GM21367 (cell line): Measurements from ENCODE around the gene POLE3.
"Not testable (repeated sequence)": the region's sequence is repeated elsewhere in the genome, so short reads cannot be mapped to it uniquely, and the experiment has no call there.

ENCODE experiments used
- ATAC-seq: cut with Tn5 transposase; IDR thresholded peaks from one replicate; pipeline ENCODE4 v1.9.1; 2021; ENCODE audit not compliant: unreplicated experiment

Gene POLE3

GRCh38 chr9:113406353-113406752 lies 4.1 kb downstream of the POLE3 start:
- not testable (repeated sequence) for ATAC-seq

- no peak for ATAC-seq
Observed at GRCh38 chr9:113403646-113404045, 6.8 kb downstream of the POLE3 start.

DNA sequence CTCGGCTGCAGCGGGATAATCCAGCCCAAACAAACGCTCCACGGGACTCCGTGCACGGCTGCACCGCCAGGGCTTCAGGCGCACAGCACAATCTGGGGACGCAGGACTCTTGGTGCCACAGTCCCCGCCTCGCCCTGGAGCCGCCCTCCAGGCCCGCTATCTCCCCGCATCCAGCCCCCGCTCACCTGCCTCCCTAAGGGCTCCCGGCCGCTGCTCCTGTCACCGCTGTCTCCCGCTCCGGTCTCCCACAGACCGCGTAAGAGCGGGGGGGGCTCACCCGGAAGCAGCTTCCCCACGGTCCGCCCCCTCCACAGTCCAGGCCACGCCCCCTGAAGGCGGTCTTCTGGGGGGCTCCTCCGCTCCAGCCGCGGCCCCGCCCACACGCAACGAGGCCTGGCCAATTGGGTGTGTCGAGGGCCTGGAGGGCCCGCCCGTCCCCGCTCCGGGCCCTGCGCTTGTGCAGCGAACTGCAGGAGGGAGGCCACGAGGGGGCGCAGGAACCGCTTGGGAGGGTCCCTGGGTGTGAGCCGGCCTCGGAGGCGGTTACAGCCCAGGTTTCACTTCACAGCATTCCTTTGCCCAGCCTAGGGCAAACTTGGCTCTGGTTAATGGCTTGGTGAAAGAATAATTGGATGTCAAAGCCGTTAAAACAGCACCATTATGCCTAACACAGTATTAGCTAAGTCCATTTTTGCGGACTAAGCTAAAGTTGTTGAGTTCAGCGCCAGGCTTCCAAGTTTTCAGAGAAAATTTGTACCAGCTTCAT lies 9.3 kb downstream of the POLE3 start, which contains the start of gene ALAD:
Gene ALAD, minus strand, starts transcription at position 258 of the 766 bp plus-strand sequence. CDS start 7,725 bp downstream, outside the sequence.
- peak; percentile 95 for ATAC-seq

DNA sequence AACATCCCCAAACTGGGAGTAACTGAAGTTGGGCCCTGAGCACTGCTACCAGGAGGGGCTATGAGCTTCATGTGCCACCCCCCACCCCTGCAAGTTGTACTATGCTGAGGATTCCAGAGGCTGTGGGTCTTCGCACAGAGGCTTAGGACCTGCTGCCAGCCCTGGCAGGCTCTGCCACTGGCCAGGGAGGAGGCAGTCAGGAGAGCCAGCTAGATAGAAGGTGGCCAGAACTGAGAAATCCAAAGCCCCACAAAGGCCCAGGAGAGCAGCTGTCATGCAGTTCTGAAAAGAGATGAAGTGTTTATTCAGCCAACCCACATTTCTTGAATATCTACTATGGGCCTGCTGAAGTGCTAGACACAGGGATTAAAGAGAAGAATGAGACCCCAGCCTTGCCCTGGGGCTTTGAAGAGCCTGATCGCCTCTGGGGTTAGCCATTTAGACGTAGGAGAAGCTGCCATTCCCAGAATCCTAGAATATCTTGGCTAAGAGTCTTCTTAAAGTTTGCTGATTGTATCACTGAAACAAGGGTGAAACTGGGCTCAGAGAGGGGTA lies 10.8 kb downstream of the POLE3 start:
- no peak for ATAC-seq

DNA sequence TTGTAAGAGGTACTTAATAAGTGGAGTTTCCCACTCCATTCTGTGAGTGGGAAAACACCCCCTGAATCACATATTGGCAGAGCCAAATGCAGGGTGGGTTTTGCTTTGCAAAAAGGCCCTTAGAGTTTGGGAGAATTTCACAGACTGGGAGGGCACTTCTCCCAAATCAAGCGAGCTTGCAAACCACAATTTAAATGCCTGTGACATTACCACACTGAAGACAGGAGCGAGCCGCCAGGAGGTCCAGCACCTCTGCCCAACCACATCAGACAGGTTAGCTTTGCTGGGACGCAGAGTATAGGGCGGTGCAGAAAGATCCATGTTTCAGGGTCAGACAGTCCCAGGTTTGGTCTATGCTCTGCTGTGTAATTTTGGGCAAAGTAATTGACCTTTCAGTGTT lies 11.7 kb downstream of the POLE3 start:
- no peak for ATAC-seq

DNA sequence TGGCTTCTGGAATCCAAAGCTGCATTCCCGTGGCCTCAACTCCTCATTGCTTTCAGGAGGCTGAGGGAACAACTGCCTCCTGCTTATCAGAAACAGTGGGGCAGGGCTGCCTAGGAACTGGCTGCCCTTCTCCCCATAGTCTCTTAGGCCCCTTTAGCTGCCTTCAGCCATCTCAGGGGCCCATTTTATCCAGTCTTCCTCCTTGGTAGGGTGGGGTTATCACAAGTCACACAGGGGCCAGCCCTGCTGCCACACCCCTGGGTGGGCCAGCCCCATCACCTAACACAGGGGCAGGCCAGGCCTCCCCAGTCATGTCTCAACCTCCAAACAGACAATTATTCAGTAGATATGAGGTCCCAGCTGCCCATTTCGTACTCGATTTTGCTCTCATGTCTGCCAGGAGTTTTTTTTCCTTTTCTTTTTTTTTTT lies 13.3 kb downstream of the POLE3 start:
- ATAC-seq = no peak

- no peak for ATAC-seq
Observed at GRCh38 chr9:113395000-113395861, 15.2 kb downstream of the POLE3 start.

DNA sequence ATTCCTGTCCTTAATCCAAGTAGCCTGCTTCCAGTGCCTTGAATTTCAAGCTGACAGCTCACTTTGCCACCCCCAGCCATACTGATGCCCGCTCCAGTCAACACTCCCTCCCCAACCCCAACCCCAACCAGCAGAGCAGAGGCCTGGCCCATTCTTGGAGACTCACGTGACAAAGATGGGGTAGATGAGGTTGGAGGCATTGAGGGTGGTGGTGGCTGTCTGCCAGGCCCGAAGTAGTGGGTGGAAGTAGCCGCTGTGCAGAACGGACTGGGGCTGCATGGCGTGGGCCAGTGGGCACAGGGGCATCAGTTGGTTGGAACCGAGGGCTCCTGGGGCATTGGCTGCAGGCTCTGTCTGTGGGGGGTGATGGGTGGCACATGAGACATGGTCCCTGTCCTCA lies 17.2 kb downstream of the POLE3 start:
- no peak for ATAC-seq

DNA sequence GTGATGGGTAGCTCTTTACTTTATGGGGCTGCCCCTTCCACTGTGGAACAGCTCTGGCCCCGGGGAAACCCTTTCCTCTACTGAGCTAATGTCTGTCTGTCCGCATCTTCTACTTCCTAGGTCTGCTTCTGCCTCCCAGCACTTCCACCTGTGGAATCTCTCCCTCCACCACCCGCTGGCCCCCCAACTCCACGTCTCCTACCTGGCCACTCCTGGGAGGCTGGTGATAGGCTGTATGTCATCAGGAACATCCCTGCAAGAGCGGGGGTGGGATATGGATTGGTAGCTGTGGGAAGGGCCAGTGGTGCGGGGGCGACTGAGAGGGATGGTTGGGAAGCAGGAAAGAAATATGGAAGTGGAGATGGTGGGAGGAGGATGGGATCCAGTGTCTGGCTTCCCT lies 18.6 kb downstream of the POLE3 start:
- no peak for ATAC-seq

DNA sequence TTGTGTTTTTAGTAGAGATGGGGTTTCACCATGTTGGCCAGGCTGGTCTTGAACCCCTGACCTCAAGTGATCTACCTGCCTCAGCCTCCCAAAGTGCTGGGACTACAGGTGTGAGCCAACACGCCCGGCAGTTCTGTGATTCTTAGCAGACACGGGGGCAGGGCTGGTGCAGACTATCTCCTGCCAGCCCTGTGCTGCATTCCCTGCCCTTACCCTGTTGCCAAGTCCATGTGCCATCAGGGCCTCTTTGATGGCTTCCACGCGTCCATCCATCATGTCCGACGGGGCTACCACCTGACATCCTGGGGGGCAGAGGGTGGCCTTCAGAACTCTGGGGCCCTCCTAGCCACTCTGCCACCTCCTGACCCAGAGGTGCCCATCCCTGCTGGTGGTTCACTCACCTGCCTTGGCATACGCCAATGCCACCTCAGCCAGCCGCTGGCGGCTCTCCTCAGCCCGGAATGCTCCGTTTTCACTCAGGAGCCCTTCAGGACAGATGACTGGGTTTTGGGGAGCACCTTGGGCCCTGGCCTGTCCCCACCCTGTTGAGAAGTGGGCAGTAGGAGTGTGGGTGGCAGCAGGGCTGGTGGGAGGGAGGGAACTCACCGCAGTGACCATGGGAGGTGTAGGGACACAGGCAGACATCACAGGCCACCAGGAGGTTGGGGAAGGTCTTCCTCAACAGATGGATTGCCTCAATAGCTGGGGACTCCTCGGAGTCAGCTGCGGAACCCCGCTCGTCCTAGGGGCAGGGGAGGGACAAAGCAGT lies 20.1 kb downstream of the POLE3 start:
- no peak for ATAC-seq

DNA sequence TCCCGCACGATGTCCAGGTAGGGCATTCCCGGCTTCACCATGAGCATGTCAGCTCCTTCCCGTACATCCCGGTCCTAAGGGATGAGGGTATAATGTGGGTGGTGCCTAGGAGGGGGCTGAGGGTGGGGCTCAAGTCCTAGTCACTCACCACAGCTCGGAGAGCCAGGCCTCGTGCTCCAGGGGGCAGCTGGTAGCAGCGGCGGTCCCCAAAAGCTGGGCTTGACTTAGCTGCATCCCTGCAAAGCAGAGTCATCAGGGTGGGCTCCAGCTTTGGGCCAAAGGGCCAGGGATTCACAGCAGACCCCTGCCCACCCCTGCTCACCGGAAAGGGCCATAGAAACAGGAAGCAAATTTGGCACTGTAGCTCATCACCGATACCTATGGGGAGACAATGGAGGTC lies 21.0 kb downstream of the POLE3 start:
- ATAC-seq = no peak

DNA sequence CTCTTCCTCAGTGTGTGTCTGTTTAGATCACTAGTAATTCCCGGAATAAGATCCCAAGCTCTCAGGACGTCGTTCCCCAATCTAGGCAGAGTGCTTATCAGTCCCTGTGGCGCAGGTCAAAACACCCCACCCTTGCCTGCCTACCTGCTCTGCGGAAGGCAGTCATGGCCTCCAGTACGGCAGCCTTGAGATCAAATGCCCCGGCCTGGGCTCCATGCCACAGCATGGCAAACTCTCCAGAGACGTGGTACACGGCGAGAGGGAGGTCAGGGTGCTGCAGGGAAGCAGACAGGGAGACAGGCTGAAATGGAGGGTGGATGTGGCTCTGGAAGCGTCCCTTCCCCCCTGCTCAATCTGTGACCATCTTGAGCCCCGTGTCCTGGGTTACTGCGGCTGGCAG lies 21.6 kb downstream of the POLE3 start:
- ATAC-seq = no peak

GRCh38 chr9:113387560-113388230 lies 22.8 kb downstream of the POLE3 start:
- no peak for ATAC-seq

GRCh38 chr9:113386571-113387393 lies 23.7 kb downstream of the POLE3 start:
- no peak for ATAC-seq

DNA sequence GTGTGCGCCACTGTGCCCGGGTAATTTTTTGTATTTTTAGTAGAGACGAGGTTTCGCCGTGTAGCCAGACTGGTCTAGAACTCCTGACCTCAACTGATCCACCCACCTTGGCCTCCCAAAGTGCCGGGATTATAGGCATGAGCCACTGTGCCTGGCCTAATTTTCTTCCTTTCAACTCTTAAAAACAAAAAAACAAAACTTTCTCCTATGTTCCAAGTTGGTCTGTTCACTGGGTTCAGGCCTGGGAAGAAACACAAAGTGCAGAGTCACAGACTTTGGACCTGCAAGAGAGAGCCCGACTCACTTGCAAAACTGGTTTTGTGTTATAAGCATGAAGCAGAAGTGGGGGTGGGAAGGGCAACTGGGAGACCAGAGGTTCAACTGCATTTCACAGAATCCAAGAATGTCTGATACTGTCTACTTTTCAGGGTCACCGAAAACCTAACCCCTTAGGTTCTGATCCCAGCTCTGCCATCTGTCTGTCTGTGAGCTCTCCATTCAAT lies 28.5 kb downstream of the POLE3 start:
- no peak for ATAC-seq

DNA sequence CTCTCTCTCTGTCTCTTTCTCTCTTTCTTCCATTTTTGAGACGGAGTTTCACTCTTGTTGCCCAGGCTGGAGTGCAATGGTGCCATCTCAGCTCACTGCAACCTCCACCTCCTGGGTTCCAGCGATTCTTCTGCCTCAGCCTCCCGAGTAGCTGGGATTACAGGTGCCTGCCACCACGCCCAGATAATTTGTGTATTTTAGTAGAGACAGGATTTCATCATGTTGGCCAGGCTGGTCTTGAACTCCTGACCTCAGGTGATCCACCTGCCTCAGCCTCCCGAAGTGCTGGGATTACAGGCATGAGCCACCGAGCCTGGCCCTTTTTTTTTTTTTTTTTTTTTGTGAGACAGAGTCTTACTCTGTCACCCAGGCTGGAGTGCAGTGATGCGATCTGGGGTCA lies 29.0 kb downstream of the POLE3 start:
- ATAC-seq = not testable (repeated sequence)

DNA sequence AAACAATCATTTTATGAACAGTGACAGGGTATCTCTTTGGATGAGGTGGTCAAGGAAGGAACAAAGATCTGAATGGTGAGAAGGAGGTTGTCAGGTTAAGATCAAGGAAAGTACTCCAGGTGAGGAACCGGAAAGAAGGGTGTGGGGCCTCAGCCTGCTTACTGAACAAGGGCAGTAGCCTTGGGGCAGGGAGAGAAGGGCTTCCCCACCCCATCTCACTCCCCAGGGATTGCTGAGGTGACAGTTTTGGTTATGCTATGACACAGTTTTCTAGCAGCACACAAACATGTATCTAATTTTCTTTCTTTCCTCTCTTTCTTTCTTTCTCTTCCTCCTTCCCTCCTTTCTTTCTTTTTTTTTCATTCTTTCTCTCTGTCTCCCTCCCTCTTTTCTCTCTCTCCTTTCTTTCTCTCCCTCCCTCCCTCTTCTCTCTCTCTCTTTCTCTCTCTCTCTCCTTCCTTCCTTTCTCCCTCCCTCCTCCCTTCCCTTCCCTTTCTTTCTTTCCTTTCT lies 29.6 kb downstream of the POLE3 start:
- ATAC-seq = peak; percentile 54

GRCh38 chr9:113379829-113380210 lies 30.7 kb downstream of the POLE3 start:
- ATAC-seq = not testable (repeated sequence)
